GM18498 (cell line): ENCODE results near the gene CENPC.
A peak's percentile ranks its signal among the peaks of the same experiment; 100 is the strongest.
"Not testable (repeated sequence)": the region's sequence is repeated elsewhere in the genome, so short reads cannot be mapped to it uniquely, and the experiment has no call there.

Experiments
- ATAC-seq: cut with Tn5 transposase; IDR thresholded peaks from one replicate; pipeline ENCODE4 v1.9.1; 2021; ENCODE audit warnings: mild to moderate bottlenecking, moderate library complexity; ENCODE audit not compliant: unreplicated experiment

The CENPC gene

GRCh38 chr4:67480810-67481209 lies 64.5 kb downstream of the CENPC start:
- no peak for ATAC-seq

DNA sequence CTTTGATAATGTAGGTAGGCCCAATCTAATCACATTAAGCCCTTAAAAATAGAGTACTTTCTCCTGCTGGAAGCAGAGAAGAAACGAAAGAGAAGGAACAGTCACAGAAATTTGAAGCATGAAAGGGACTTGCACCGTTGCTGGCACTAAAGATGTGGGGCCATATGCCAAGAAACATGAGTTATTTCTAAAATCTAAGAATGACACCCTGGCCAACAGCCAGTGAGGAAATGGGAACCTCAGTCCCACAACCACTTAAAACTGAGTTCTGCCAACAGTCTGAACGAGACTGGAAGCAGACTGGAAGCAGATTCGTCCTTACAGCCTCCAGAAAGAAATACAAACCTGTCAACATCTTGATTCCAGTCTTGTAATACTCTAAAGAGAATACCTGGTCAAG lies 70.1 kb downstream of the CENPC start:
- no peak for ATAC-seq

DNA sequence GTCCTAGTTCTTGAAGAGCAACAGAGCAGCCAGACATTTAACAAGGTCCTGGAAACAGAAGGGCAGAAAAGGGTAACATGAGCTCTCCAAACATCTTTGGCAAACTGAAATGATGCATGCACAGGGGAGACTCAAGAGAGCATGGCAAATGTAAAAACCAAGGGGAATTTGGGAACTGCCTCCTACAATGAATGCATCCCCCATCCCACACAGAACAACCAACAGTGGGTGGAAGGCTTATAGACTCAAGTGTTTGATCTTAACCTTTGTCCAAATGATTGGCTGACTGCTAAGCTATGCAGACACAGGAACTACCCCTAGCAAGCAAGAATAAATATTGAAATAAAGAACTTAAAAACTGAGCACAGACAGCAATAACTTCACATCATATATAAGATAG lies 74.4 kb downstream of the CENPC start:
- ATAC-seq = no peak

GRCh38 chr4:67468830-67469229 lies 76.5 kb downstream of the CENPC start:
- no peak for ATAC-seq

GRCh38 chr4:67466751-67467150 lies 78.6 kb downstream of the CENPC start:
- ATAC-seq = no peak

GRCh38 chr4:67465763-67466052 lies 79.6 kb downstream of the CENPC start:
- no peak for ATAC-seq

DNA sequence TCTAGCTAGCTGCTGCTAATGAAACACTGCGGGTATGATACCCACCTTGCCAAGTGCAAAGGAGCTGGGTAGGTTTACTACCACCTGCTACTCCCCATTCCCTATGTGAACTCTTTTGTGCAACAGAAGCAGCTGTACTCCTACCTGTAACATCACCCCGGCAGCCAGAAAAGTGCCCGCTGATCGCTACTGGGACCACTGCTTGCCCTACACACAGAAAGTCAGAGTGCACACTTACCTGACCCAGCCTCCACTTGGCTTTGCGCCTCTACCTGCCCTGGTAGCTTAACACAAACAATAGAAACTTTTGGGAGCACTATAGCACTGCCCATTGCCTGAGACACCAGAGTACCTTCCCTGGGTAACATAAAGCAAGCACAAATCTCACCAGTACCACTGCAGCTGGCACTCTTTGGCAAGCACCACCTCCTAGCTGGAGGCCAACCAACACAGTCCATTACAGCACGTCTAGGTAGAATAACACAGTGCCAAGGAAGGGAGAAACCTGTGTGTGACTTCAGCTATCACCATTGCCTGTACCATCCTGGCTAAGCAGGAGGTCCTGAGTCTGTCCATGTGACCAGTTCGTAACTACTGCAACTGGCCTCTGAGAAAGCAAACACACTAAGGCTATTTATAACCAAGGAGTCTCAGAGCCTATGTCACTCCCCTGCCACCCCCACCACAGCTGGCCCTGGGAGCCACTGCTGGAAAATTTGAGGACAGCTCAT lies 80.1 kb downstream of the CENPC start:
- no peak for ATAC-seq

DNA sequence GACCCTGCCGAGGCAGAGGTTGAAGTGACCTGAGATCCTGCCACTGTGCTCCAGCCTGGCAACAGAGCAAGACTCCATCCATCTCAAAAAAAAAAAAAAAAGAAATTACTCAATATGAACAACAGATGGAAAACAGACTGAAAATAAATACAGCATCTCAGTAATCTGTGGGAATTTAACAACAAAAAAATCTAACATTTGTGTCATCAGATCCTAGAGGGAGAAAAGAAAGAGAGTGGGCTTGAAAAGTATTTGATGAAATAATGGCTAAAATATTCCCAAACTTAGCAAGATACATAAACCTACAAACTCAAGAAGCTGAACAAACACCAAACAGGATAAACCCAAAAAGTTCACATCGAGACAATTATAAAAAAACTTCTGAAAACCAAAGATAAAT lies 84.7 kb downstream of the CENPC start:
- no peak for ATAC-seq

GRCh38 chr4:67459164-67459563 lies 86.1 kb downstream of the CENPC start:
- no peak for ATAC-seq

DNA sequence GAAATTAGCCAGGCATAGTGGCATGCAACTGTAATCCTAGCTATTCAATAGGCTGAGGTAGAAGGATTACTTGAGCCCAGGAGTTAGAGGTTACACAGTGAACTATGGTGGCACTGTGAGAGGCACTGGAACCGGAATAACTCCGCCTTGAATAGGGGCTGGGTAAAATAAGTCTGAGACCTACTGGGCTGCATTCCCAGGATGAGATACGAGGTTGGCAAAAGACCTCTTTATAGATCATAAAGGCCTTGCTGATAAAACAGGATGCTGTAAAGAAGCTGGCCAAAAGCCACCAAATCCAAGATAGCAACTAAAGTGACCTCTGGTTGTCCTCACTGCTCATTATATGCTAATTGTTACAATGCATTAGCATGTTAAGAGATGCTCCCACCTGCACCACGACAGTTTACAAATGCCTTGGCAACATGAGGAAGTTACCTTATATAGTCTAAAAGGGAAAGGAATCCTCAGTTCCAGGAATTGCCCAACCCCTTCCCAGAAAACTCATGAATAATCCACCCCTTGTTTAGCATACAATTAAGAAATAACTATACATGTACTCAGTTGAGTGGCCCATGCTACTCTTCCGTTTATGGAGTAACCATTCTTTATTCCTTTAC lies 88.6 kb downstream of the CENPC start:
- ATAC-seq = no peak

GRCh38 chr4:67452846-67453205 lies 92.5 kb downstream of the CENPC start:
- ATAC-seq = not testable (repeated sequence)

GRCh38 chr4:67452100-67452845 lies 93.0 kb downstream of the CENPC start:
- no peak for ATAC-seq

DNA sequence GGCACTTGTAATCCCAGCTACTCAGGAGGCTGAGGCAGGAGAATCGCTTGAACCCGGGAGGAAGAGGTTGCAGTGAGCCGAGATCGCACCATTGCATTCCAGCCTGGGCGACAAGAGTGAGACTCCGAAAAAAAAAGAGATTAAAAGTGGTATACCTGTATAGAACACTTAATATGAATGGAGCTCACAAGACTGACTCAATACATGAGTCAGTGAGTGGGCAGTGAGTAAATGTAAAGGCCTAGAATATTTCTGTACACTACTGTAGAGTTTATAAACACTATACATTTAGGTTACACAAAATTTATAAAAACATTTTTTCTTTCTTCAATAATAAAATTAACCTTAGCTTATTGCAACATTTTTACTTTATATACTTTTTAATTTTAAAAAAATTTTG lies 93.8 kb downstream of the CENPC start:
- no peak for ATAC-seq

GRCh38 chr4:67448621-67449020 lies 96.7 kb downstream of the CENPC start:
- no peak for ATAC-seq

- no peak for ATAC-seq
Observed at GRCh38 chr4:67447873-67448272, 97.4 kb downstream of the CENPC start.

GRCh38 chr4:67446811-67447210 lies 98.5 kb downstream of the CENPC start:
- ATAC-seq = no peak

DNA sequence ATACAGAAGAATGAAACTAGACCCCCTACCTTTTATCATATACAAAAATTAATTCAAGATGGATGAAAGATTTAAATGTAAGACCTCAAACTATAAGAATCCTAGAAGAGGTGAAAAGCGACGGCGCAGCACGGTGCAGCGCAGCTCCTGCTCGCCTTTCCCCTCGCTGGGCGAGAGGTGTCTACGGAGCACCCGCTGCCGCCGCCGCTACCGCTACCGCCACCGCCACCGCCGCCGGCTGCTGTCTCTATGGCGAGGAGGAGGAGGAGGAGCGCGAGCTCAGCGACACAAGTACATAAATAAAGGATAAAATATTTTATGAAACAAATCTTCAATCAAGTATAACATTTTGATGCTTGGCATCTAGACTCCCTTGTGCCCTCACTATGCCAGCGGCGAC lies 99.4 kb downstream of the CENPC start:
- not testable (repeated sequence) for ATAC-seq

- ATAC-seq = no peak
Observed at GRCh38 chr4:67438975-67439374, 106.3 kb downstream of the CENPC start.

GRCh38 chr4:67437974-67438713 lies 107.2 kb downstream of the CENPC start:
- no peak for ATAC-seq

DNA sequence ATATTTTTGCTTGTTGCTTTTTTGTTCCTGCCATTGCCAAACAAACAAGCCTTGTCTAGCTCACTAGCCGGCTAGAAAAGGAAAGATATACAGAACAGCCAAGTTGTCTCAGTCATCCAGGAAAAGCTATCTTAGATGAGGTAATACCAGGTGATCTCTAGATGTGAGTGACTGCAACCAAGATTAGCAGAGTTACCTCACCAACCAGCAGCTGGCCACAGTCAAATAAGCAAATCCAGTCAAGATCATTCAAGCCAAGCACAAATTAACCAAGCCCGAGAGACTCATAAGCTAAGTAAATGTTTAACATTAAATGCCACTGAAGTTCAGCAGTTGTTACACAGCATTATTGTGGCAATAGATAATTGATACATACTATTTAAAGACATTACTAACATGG lies 108.6 kb downstream of the CENPC start:
- ATAC-seq = peak; percentile 73

DNA sequence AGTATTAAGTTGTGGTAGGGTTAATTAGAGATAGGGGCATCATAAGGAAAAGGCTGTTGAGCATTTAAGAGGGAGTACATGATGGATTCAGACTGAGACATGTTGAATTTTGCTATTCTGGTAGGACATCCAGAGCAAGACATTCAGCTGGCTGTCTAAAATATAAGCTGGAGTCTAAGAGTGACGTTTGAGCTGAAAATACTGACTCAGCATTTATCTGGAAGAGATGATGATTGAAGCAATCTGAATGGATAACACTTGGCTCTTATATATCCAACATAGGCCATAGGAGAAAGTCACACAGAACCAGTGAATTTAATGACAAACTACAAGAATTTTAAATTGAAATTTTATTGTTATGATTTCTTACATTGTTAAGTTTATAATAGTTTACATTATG lies 114.3 kb downstream of the CENPC start:
- ATAC-seq = no peak

DNA sequence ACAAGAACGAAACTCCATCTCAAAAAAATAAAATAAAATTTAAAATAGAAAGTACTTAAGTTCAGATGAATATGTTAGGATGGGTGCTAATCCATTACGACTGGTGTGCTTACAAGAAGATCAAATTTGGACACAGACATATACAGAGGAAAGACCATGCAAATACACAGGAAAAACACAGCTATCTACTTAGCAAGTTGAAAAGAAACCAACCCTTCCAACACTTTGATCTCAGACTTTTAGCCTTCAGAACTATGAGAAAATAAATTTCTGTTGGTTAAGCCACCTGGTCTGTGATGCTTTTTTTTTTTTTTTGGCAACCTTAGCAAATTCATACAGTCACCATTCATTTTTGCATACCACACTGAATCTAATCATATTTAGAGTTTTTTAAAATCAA lies 116.5 kb downstream of the CENPC start:
- ATAC-seq = no peak
